Stimulated activated CD8-positive, alpha-beta memory T cell treated with anti-CD3 and anti-CD28 coated beads, Interleukin-2, amount 100 ng/mL, for 1 hour (primary cell): ENCODE measurements around the gene LRP3.
"Not testable (repeated sequence)": the region's sequence is repeated elsewhere in the genome, so short reads cannot be mapped to it uniquely, and the experiment has no call there.

Experiments used
- DNase-seq, 2 donors: peaks; one replicate each; pipeline ENCODE4 v3.0.0-alpha.2; 2020; ENCODE audit warnings: low read depth in 2 of 2

Gene LRP3

GRCh38 chr19:33193865-33194362 is at the start of gene LRP3:
LRP3 (plus strand) TSS chr19:33194330; CDS start chr19:33194786, 456 bp downstream.
- no peak for DNase-seq

- DNase-seq = no peak
These were observed 47.9 kb upstream of the LRP3 start for GRCh38 chr19:33146209-33146608.

- no peak for DNase-seq
These were observed 46.6 kb upstream of the LRP3 start for GRCh38 chr19:33147538-33147937.

- DNase-seq = no peak
These were observed 43.1 kb upstream of the LRP3 start for GRCh38 chr19:33150852-33151518.

- DNase-seq = no peak
These were observed 42.0 kb upstream of the LRP3 start for GRCh38 chr19:33152176-33152575.

GRCh38 chr19:33152625-33153024 is 41.5 kb upstream of the LRP3 start:
- not testable (repeated sequence) for DNase-seq

GRCh38 chr19:33154313-33154712 is 39.8 kb upstream of the LRP3 start:
- DNase-seq = not testable (repeated sequence)

GRCh38 chr19:33156334-33156733 is 37.8 kb upstream of the LRP3 start:
- DNase-seq = no peak

- DNase-seq = no peak
These were observed 36.2 kb upstream of the LRP3 start for GRCh38 chr19:33157906-33158305.

GRCh38 chr19:33158365-33158764 is 35.8 kb upstream of the LRP3 start:
- no peak for DNase-seq

- DNase-seq = no peak
These were observed 35.0 kb upstream of the LRP3 start for GRCh38 chr19:33159149-33159548.

- DNase-seq = no peak
These were observed 34.2 kb upstream of the LRP3 start for GRCh38 chr19:33159893-33160292.

GRCh38 chr19:33161201-33161600 is 32.9 kb upstream of the LRP3 start:
- DNase-seq = no peak

- DNase-seq = no peak
These were observed 30.6 kb upstream of the LRP3 start for GRCh38 chr19:33163481-33163880.

- DNase-seq = not testable (repeated sequence)
These were observed 28.1 kb upstream of the LRP3 start for GRCh38 chr19:33166037-33166436.

- DNase-seq = no peak
These were observed 26.7 kb upstream of the LRP3 start for GRCh38 chr19:33167438-33167837.

- no peak for DNase-seq
These were observed 25.6 kb upstream of the LRP3 start for GRCh38 chr19:33168528-33168927.

GRCh38 chr19:33171222-33171795 is 22.8 kb upstream of the LRP3 start:
- DNase-seq = no peak

GRCh38 chr19:33171916-33172359 is 22.2 kb upstream of the LRP3 start:
- no peak for DNase-seq

GRCh38 chr19:33174186-33174585 is 19.9 kb upstream of the LRP3 start:
- no peak for DNase-seq

- no peak for DNase-seq
These were observed 18.9 kb upstream of the LRP3 start for GRCh38 chr19:33175156-33175782.

- peak; percentile 4 to 9 for DNase-seq
These were observed 18.1 kb upstream of the LRP3 start for GRCh38 chr19:33175886-33176669.
